HT-29 (cell line): ENCODE results near the gene ZNF710. TPM values are rescaled to one million over a fixed set of nuclear protein-coding genes. Genes with fewer than 3 reads are reported as not detected.
"Not testable (repeated sequence)": the region's sequence is repeated elsewhere in the genome, so short reads cannot be mapped to it uniquely, and the experiment has no call there.

Experiments used
- DNase-seq: peaks from one replicate; pipeline ENCODE4 v3.0.0-alpha.2; 2015; ENCODE audit warnings: low spot score
- total RNA-seq: library from RNA; depleted of rRNA; stranded (reverse); fragments of >200 nt; shearing (Covaris generic); gene quantifications from 2 replicates; pipeline ENCODE4 v1.2.3, GENCODE V29; 2014

Gene ZNF710
- total RNA-seq, 1 experiment from 2014 or later, result 66.9 TPM

- DNase-seq, result no peak
These were observed 57.7 kb downstream of the ZNF710 start for GRCh38 chr15:90058775-90059174.

- peak; percentile 85 for DNase-seq
These were observed 58.3 kb downstream of the ZNF710 start for GRCh38 chr15:90059208-90059985.

- no peak for DNase-seq
These were observed 59.7 kb downstream of the ZNF710 start for GRCh38 chr15:90060797-90061196.

- peak; percentile 89 for DNase-seq
These were observed 60.9 kb downstream of the ZNF710 start for GRCh38 chr15:90062023-90062442.

- peak; percentile 98 for DNase-seq
These were observed 61.4 kb downstream of the ZNF710 start for GRCh38 chr15:90062462-90062932.

GRCh38 chr15:90062973-90063769 lies 62.0 kb downstream of the ZNF710 start:
- DNase-seq, result no peak

GRCh38 chr15:90063770-90064247 lies 62.7 kb downstream of the ZNF710 start:
- DNase-seq, result no peak

- DNase-seq, result no peak
These were observed 64.0 kb downstream of the ZNF710 start for GRCh38 chr15:90064911-90065681.

GRCh38 chr15:90065682-90066049 lies 64.5 kb downstream of the ZNF710 start:
- DNase-seq, result no peak

GRCh38 chr15:90067181-90067952 lies 66.2 kb downstream of the ZNF710 start:
- no peak for DNase-seq

- DNase-seq, result no peak
These were observed 67.0 kb downstream of the ZNF710 start for GRCh38 chr15:90067953-90068606.

GRCh38 chr15:90070623-90071022 lies 69.5 kb downstream of the ZNF710 start:
- DNase-seq, result not testable (repeated sequence)

- peak; percentile 91 for DNase-seq
These were observed 70.2 kb downstream of the ZNF710 start for GRCh38 chr15:90071220-90071807.

GRCh38 chr15:90072978-90073640 lies 72.0 kb downstream of the ZNF710 start:
- no peak for DNase-seq

GRCh38 chr15:90074023-90074422 lies 72.9 kb downstream of the ZNF710 start:
- no peak for DNase-seq

GRCh38 chr15:90074916-90075315 lies 73.8 kb downstream of the ZNF710 start:
- DNase-seq, result no peak

GRCh38 chr15:90075420-90076289 lies 74.5 kb downstream of the ZNF710 start:
- peak; percentile 69 for DNase-seq

GRCh38 chr15:90076716-90077115 lies 75.6 kb downstream of the ZNF710 start:
- DNase-seq, result no peak
